Tibial nerve (tissue), 3 donors: ENCODE measurements around the gene CD300A.

Source experiments
- CTCF ChIP-seq, 5 experiments: fragments of 200-600 bp in 3 of 5; fragments of 450-650 bp in 2 of 5; sonication (generic) in 3 of 5; IDR thresholded peaks; one replicate each; pipeline ENCODE4 v1.5.1; 2016 to 2019; ENCODE audit warnings: antibody characterized with exemption in 5 of 5, mild to moderate bottlenecking in 3 of 5, moderate library complexity in 2 of 5
- POLR2A ChIP-seq, 2 donors: fragments of 450-650 bp; IDR thresholded peaks; one replicate each; pipeline ENCODE4 v1.6.1; 2017; ENCODE audit warnings: antibody characterized with exemption in 2 of 2, mild to moderate bottlenecking in 2 of 2, moderate library complexity in 2 of 2

- TF ChIP-seq POLR2A (IDR thresholded peaks at IDR 0.05) (no peak), CTCF (IDR thresholded peaks at IDR 0.05) (no peak)
These were observed 59.4 kb downstream of the CD300A start for GRCh38 chr17:74525781-74526288.
